Activated naive CD8-positive, alpha-beta T cell treated with anti-CD3 and anti-CD28 coated beads, Interleukin-2, amount 50 U/mL, for 24 hours (primary cell): ENCODE data around the gene THBD.

ENCODE experiments used
- ATAC-seq: fragments of 150-1000 bp; cut with Tn5 transposase; one replicate; pipeline ENCODE4 v1.10.0; 2021
- DNase-seq: peaks from one replicate; pipeline ENCODE4 v3.0.0; 2021
- H3K27ac Mint-ChIP-seq: one replicate; pipeline ENCODE4 v1.8.0; 2021; ENCODE audit warnings: mild to moderate bottlenecking, mixed read lengths
- H3K27me3 Mint-ChIP-seq: one replicate; pipeline ENCODE4 v1.8.0; 2021; ENCODE audit warnings: mixed read lengths
- H3K36me3 Mint-ChIP-seq: one replicate; pipeline ENCODE4 v1.8.0; 2021; ENCODE audit warnings: low read depth, mixed read lengths
- H3K4me1 Mint-ChIP-seq: one replicate; pipeline ENCODE4 v1.8.0; 2021; ENCODE audit warnings: mixed read lengths
- H3K4me3 Mint-ChIP-seq: one replicate; pipeline ENCODE4 v1.8.0; 2021; ENCODE audit warnings: mild to moderate bottlenecking, moderate library complexity, mixed read lengths
- H3K9me3 Mint-ChIP-seq: one replicate; pipeline ENCODE4 v1.8.0; 2021; ENCODE audit warnings: mixed read lengths

Gene THBD

GRCh38 chr20:23061262-23061661 lies 11.8 kb upstream of the THBD start:
- no peak overlapping the region for H3K4me3 Mint-ChIP-seq
- H3K27me3 Mint-ChIP-seq: no peaks in the 10 kb centered on the region
- no peak overlapping the region for H3K27ac Mint-ChIP-seq
- H3K36me3 Mint-ChIP-seq: no peaks in the 10 kb centered on the region
- no peak for DNase-seq
- H3K9me3 Mint-ChIP-seq: peaks cover 4% of the 10 kb centered on the region
- H3K4me1 Mint-ChIP-seq: no peaks in the 10 kb centered on the region
- ATAC-seq: no peak

- DNase-seq (no peak), ATAC-seq (no peak)
- H3K27ac Mint-ChIP-seq: no peak overlapping the region
- H3K4me3 Mint-ChIP-seq: no peak overlapping the region
- H3K4me1 Mint-ChIP-seq: no peaks in the 10 kb centered on the region
- peaks cover 1% of the 10 kb centered on the region for H3K27me3 Mint-ChIP-seq
- no peaks in the 10 kb centered on the region for H3K36me3 Mint-ChIP-seq
- peaks cover 4% of the 10 kb centered on the region for H3K9me3 Mint-ChIP-seq
Observed at GRCh38 chr20:23060629-23061028, 11.2 kb upstream of the THBD start.

GRCh38 chr20:23059846-23060245 lies 10.4 kb upstream of the THBD start:
- peaks cover 4% of the 10 kb centered on the region for H3K9me3 Mint-ChIP-seq
- DNase-seq (no peak), ATAC-seq (no peak)
- H3K27me3 Mint-ChIP-seq: peaks cover 1% of the 10 kb centered on the region
- H3K27ac Mint-ChIP-seq: no peak overlapping the region
- no peaks in the 10 kb centered on the region for H3K4me1 Mint-ChIP-seq
- no peak overlapping the region for H3K4me3 Mint-ChIP-seq
- H3K36me3 Mint-ChIP-seq: no peaks in the 10 kb centered on the region

GRCh38 chr20:23059001-23059400 lies 9.5 kb upstream of the THBD start:
- ATAC-seq (no peak), DNase-seq (no peak)
- Mint-ChIP-seq H3K27me3 (peaks cover 1% of the 10 kb centered on the region), H3K27ac (no peak overlapping the region), H3K4me1 (no peaks in the 10 kb centered on the region), H3K4me3 (no peak overlapping the region), H3K36me3 (no peaks in the 10 kb centered on the region), H3K9me3 (peaks cover 4% of the 10 kb centered on the region)

GRCh38 chr20:23058240-23058639 lies 8.8 kb upstream of the THBD start:
- DNase-seq: no peak
- Mint-ChIP-seq H3K4me1 (no peaks in the 10 kb centered on the region), H3K27me3 (peaks cover 5% of the 10 kb centered on the region), H3K4me3 (no peak overlapping the region), H3K9me3 (peaks cover 4% of the 10 kb centered on the region), H3K36me3 (no peaks in the 10 kb centered on the region), H3K27ac (no peak overlapping the region)
- no peak for ATAC-seq

GRCh38 chr20:23052904-23053303 lies 3.4 kb upstream of the THBD start:
- no peaks in the 10 kb centered on the region for H3K36me3 Mint-ChIP-seq
- ATAC-seq (no peak), DNase-seq (no peak)
- no peaks in the 10 kb centered on the region for H3K4me1 Mint-ChIP-seq
- peaks cover 36% of the 10 kb centered on the region for H3K27me3 Mint-ChIP-seq
- no peak overlapping the region for H3K27ac Mint-ChIP-seq
- no peak overlapping the region for H3K4me3 Mint-ChIP-seq
- peaks cover 4% of the 10 kb centered on the region for H3K9me3 Mint-ChIP-seq

GRCh38 chr20:23050847-23051627 lies 1.6 kb upstream of the THBD start:
- ATAC-seq (no peak), DNase-seq (peak; percentile 47)
- no peaks in the 10 kb centered on the region for H3K36me3 Mint-ChIP-seq
- H3K4me1 Mint-ChIP-seq: no peaks in the 10 kb centered on the region
- H3K27ac Mint-ChIP-seq: no peak overlapping the region
- no peak overlapping the region for H3K4me3 Mint-ChIP-seq
- H3K27me3 Mint-ChIP-seq: peaks cover 45% of the 10 kb centered on the region
- no peaks in the 10 kb centered on the region for H3K9me3 Mint-ChIP-seq

GRCh38 chr20:23050076-23050838 lies 785 bp upstream of the THBD start:
- Mint-ChIP-seq H3K36me3 (no peaks in the 10 kb centered on the region), H3K4me1 (no peaks in the 10 kb centered on the region), H3K27me3 (peaks cover 43% of the 10 kb centered on the region), H3K4me3 (no peak overlapping the region), H3K9me3 (no peaks in the 10 kb centered on the region), H3K27ac (no peak overlapping the region)
- no peak for ATAC-seq
- DNase-seq: no peak

GRCh38 chr20:23048283-23049200 lies 930 bp downstream of the THBD start:
- ATAC-seq: peak; percentile 28
- Mint-ChIP-seq H3K36me3 (no peaks in the 10 kb centered on the region), H3K9me3 (no peaks in the 10 kb centered on the region)

GRCh38 chr20:23047738-23048214 lies 1.7 kb downstream of the THBD start:
- ATAC-seq (no peak), DNase-seq (no peak)

More at GRCh38 chr20:23048283-23049200, 930 bp downstream of the THBD start:
- Mint-ChIP-seq H3K27me3 (peaks cover 47% of the 10 kb centered on the region), H3K27ac (no peak overlapping the region), H3K4me1 (no peaks in the 10 kb centered on the region), H3K4me3 (no peak overlapping the region)
- DNase-seq: peak; percentile 33

GRCh38 chr20:23047001-23047737 lies 2.3 kb downstream of the THBD start:
- Mint-ChIP-seq H3K4me3 (no peak overlapping the region), H3K27ac (no peak overlapping the region), H3K36me3 (no peaks in the 10 kb centered on the region), H3K9me3 (no peaks in the 10 kb centered on the region), H3K4me1 (no peaks in the 10 kb centered on the region), H3K27me3 (peaks cover 35% of the 10 kb centered on the region)
- ATAC-seq (no peak), DNase-seq (no peak)

More at GRCh38 chr20:23047738-23048214, 1.7 kb downstream of the THBD start:
- H3K9me3 Mint-ChIP-seq: no peaks in the 10 kb centered on the region
- no peak overlapping the region for H3K27ac Mint-ChIP-seq
- H3K4me3 Mint-ChIP-seq: no peak overlapping the region
- no peaks in the 10 kb centered on the region for H3K4me1 Mint-ChIP-seq
- H3K36me3 Mint-ChIP-seq: no peaks in the 10 kb centered on the region
- peaks cover 41% of the 10 kb centered on the region for H3K27me3 Mint-ChIP-seq

- Mint-ChIP-seq H3K4me1 (no peaks in the 10 kb centered on the region), H3K27me3 (peaks cover 33% of the 10 kb centered on the region), H3K36me3 (no peaks in the 10 kb centered on the region)
Observed at GRCh38 chr20:23046431-23046830, 3.0 kb downstream of the THBD start.

GRCh38 chr20:23043376-23043775 lies 6.1 kb downstream of the THBD start:
- Mint-ChIP-seq H3K4me1 (no peaks in the 10 kb centered on the region), H3K36me3 (no peaks in the 10 kb centered on the region), H3K4me3 (no peak overlapping the region), H3K27me3 (peaks cover 22% of the 10 kb centered on the region), H3K9me3 (no peaks in the 10 kb centered on the region), H3K27ac (no peak overlapping the region)
- ATAC-seq: no peak
- no peak for DNase-seq

More at GRCh38 chr20:23046431-23046830, 3.0 kb downstream of the THBD start:
- no peak for DNase-seq
- Mint-ChIP-seq H3K27ac (no peak overlapping the region), H3K9me3 (no peaks in the 10 kb centered on the region), H3K4me3 (no peak overlapping the region)
- ATAC-seq: no peak

- H3K27me3 Mint-ChIP-seq: peaks cover 22% of the 10 kb centered on the region
- no peak for DNase-seq
- H3K4me1 Mint-ChIP-seq: no peaks in the 10 kb centered on the region
- no peak overlapping the region for H3K4me3 Mint-ChIP-seq
- H3K9me3 Mint-ChIP-seq: no peaks in the 10 kb centered on the region
- no peak overlapping the region for H3K27ac Mint-ChIP-seq
- ATAC-seq: no peak
- H3K36me3 Mint-ChIP-seq: no peaks in the 10 kb centered on the region
Observed at GRCh38 chr20:23042270-23042669, 7.2 kb downstream of the THBD start.
